GM19467 (cell line): Measurements from ENCODE around the gene PTPRN2.

Experiments used
- ATAC-seq: cut with Tn5 transposase; IDR thresholded peaks from one replicate; pipeline ENCODE4 v1.9.1; 2021; ENCODE audit warnings: mild to moderate bottlenecking, moderate library complexity; ENCODE audit not compliant: unreplicated experiment

The PTPRN2 gene

DNA sequence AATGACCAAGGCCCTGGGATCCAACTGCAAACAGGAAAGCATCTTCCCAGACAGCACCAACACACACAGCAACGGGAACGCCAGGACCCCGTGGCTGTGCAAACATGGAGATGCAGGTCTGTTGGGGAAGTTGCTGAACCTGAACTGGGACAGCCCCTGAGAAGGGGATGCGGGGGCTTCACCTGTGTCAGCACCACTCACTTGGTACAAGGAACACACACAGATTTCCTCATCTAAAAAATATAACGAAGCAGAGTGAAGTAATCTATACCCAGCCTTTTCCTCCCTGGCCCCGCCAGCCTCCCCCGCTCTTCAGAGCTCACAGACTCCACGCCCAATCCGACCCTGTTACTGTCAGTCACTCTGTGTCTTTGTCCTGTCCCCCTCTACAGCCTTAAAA lies 93.0 kb downstream of the PTPRN2 start:
- no peak for ATAC-seq

DNA sequence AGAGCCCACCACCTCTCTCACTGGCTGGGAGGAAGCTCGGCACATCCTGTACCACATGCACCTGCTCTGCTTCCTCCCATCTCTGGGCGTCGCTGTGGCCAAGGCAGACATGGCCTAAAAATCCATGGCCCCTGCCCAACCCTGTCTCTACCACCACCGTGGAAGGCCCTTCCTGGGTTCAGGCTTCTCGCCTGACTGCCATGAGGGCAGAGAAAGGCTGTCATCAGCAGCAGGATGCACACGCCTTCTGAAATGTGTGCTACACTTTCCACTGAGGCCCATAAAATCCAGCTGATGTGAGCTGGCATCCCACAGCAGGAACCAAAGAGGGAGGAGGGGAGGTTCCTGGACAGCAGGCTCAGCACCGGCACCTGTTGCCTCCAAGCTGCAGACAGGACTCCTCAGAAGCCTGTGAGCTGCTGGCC lies 93.4 kb downstream of the PTPRN2 start:
- no peak for ATAC-seq

DNA sequence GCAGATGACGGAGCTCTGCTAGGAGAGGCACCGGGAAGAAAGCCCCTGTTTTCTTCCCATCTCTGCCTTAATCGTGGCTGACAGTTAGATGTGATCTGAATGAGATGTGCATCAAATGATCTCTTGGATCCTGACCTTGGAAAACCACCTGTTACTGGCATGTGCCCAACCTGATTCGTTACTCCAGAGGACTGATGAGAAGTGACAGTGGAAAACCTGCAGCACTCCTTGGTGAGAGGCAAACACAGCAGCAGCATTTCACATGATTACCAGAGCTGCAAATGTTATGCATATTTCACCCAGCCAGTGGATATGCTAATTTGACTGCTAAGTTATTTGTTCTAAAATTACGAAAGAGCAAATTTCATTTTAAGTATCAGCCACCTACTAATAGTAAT lies 95.3 kb downstream of the PTPRN2 start:
- ATAC-seq = no peak

DNA sequence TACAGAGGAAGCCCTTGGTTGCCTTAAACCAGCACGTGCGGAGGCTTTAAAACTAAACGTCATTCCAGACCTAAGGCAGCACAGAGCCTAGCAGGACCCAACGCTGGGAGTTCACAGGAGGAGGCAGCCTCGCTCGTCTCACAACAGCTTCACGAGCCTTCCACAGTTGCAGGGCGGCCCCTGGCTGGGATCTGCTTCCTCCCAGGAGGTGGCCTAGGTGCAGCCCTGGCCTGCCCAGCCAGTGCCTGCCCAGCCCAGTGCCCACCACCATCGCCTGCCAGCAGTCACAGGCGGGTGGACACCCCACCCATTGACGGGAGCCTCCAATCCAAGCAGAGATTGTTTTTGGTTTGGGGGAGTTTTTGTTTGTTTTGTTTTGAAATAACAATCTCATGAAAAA lies 96.5 kb downstream of the PTPRN2 start:
- ATAC-seq = no peak

DNA sequence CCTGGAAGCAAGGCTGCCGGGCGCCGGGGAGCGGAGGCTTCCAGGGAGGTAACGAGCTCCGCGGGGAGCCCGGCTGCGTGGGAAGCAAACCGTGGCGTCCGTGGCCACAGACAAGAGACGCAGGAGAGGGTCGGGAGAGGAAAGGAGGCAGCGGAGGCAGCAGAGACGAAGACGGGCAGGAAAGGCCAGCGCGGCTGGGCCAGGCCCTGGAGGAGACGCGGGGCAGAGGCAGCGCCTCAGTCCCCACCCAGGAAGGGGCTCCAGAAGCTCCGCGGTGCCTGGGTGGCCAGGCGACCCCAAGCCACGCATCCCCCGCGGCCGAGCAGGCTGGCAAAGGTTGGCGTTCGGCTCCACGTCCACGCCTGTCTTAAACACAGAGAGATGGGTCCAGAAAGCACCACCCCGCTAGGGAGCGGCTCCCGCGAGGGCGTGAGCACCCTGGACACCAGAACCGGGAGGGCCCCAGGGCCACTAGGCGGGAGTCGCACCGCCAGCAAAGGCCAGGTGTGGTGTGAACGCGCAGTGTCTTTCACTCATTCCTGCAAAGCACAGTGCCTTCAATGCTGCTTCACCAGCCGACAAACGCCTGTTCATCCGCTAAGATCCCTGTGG lies 97.3 kb downstream of the PTPRN2 start:
- ATAC-seq = no peak

DNA sequence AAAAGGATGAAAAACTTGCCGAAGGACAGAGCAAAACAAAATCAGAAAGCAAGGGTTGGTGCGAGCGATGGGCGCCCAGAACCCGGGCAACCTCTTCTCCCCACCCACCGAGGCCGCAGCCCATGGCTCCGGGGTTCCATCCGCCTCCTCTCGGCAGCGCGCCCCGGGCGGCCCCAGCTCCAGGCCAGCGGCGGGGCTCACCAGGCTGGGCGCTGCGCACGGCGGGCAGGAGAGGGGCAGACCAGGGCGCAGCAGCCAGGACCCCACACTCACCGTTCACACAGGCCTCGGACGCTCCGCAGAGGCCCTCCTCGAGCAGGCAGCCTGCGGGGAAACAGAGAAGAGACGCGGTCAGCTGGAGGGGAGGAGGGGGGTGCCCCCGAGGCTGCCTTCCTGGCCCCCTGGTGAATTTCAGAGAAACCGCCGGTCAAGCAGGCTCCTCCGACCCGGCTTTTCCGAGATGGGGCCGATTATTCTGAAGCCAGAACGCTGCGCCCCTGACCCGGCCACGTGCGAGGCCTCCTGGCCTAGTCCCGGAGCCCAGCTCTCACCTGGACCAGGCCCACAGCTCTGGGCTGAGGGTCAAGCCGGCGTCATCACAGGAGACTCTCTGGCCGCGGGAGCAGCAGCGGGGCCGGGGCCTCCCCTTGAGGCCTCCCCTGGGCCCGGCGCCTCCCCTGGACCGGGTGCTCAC lies 98.0 kb downstream of the PTPRN2 start:
- ATAC-seq = no peak

DNA sequence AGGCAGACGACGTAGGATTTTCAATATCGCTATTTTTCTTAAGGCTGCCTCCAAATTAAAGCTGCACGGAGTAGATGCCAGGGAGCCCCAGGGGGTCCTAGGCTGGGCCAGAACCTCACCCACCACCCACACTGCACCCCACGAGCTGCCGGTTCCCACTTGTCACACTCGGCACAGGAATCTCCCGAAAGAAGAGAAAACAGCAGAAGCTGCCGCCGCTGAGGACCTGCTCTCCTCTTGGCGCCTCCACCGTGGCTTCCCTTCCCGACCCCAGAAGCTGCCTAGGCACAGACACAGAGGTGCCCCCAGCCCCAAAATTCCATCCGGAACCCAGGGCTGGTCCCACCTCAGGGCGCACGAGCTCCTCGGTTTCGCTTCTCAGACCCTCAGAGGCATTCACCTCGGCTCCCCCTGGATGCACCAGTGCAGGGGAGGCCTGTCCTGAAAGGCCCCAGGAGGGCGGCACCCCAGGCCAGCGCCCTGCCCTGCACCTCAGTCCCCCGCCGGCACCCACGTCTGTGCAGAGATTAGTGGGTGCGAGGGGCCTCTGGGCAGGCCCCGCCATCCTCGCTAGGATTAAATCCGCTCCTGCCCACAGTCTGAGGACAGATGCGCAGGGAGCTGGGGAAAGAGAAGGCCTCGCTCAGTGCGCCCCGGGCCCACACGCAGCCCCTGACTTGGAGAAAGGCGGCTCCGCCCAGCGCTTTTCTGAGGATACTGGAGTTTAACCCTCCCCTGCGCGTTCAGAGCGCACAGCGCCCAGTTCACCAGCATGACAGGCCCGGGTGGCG lies 99.2 kb downstream of the PTPRN2 start:
- ATAC-seq = no peak

DNA sequence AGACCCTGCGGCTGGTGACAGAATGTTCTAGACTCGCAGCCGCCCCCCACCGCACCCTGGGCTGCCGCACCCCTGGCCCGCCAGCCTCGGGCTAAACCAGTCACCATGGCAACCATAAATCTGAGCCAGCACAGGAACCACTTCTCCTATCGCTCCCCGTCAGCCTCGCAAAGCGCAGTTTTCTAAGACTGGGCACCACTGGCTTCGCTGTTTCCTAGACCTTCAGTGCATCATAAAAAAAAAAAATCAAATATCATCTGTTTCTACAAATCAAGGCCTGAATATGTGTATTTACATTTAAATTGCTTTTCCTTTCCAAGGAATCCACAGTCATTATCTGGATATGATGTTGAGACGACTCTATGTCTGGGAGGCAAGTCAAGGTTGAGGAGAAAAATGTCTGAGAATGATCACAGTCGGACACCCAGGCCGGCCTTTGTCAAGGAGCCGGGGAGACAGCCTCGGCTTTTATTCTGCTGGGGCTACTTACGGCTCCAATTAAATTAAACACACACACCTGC lies 99.9 kb downstream of the PTPRN2 start:
- ATAC-seq = no peak

DNA sequence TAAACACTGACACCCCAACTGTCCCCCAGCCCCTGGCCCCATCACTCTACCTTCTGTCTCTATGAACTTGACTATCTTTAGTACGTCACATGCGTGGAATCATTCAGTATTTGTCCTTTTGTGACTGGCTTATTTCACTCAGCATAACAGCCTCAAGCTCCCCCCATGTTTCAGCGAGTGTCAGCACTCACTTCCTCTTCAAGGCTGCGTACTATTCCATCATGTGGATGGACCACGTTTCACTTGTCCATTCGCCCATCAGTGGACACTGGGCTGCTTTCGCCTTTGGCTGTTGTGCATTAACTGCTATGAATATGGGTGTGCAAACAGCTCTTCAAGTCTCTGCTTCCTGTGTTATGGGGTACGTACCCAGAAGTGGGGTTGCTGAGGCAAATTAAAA lies 100.7 kb downstream of the PTPRN2 start:
- no peak for ATAC-seq

DNA sequence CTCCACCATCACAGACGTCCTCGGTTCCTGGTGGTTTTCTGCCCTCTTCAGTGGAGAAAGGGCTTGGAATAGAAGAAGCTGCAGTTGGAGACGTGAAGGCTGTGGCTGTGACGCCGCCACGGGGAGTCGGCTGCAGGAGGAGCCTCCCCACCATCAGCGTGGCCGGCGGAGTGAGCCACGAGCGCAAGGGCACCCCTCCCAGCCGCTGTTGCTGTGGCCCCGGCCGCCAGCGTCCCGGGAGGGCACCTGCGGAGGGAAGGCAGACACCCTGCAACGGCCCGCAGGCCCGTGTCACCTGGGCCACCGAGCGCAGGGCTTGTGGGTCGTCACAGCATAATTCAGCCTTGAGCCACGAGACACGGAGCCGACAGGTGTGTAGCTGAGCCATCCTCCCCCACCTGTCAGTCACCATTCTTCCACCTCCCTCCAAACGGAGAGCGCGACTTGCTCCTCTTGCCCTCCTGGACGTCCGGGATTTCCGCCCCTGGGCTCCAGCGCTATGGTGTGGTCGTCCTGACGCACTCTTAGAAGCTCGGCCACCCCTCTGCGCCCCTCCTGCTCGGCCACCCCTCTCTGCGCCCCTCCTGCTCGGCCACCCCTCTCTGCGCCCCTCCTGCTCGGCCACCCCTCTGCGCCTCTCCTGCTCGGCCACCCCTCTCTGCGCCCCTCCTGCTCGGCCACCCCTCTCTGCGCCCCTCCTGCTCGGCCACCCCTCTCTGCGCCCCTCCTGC lies 102.7 kb downstream of the PTPRN2 start:
- no peak for ATAC-seq

DNA sequence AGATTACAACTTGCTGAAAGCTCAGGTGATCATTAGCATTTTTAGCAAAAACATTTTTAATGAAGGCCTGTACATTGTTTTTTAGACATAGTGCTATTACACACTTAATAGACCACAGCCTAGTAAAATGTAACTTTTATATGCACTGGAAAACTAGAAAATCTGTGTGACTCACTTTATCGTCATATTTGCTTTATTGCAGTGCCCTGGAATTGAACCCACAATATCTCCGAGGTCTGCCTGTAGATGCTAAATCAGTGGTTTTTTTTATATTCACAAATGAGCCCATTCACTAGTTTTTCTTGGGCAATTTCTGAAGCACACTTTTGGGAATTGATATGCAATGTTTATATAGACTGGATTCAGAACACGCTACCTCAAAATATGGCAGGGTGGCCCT lies 105.1 kb downstream of the PTPRN2 start:
- no peak for ATAC-seq

DNA sequence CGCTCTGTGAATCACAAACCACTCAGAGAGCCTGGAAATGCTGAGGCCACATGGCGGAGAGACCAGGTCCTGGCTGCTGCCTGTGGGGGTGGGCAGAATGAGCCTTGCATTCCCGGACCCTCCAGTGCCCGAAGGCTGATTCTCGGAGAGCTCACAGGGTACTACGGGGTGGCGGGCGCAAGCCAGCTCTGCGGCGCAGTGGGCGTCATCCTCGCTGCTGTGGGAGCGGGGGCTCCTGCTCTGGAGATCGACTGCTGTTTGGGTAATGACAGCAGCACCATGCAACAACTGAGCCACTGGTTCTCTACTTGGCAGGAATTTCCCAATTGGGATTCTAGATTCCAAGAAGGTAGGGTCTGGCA lies 108.0 kb downstream of the PTPRN2 start:
- ATAC-seq = no peak

DNA sequence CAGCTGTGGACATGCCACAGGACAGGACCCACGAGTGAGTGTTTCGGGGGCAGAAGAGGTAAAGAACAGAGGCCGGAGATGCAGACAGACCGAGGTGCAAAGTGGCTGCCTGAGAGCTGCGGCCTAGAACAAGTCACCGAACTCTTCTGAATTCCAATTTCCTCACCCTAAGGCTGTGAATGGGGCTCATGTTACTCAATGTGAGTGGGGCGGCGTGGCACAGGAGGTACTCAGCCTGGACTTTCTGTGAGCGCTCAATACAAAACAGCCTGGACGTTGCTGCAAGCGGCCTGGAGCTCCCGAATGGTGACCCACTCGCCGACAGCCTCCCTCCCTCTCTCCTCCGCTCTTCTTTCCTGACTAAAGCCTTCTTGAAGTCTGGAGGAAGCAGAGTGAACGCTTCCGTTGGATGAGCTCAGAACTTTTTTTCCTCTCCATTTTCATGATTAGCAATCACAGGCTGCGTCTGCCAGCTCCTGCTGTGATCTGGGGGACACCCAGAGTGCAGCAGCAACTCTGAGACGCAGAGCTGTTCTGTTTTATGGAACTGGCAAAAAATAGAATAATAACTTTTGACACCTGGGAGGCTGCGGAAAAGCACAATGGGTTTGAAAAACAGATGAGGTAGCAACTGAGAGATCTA lies 108.5 kb downstream of the PTPRN2 start:
- no peak for ATAC-seq

DNA sequence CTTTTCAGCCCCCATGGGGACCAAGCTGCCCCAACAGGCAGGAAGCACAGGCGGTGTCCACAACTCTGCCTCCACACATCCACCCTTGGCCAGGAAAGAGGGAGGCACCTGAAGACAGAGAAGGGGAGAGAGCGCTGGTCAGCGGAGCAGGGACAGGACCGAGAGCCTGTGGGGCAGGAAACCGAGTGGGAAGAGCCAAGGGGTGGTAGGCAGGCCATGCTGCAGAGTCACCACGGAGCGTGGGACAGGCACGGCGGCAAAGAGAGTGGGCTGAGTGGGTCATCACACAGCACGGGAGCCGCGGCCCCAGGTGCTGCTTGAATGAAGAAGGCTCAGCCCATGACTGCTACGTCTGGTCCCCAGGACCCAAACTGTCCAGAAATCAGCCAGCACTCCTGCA lies 109.8 kb downstream of the PTPRN2 start:
- no peak for ATAC-seq

DNA sequence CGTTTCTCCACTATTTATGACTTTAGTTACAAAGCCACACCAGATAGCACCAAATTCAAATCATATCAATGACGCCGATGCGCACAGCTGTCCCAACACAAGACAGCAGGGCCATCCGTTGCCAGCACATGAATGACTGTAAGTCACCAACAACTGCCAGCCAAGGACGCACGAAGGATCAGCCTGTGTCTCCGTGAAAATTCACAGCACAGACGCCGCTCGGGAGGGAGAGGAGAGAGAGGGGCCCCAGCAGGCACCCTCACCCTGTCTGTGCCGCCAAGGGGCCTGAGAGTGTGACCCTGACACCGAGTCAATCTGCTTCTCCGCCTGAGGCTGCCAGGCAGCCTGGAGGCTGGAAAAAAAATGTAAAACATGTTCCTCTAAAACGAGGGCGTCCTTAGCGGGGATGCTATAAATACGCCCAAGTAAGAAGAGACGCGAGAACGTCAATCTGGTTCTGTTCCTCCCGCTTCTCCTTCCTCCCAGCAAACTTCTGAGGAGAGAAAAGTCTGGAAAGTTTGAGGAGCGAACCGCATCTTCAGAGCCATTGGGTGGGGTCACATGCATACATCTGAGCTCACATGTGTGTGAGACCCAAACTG lies 111.2 kb downstream of the PTPRN2 start:
- ATAC-seq = no peak

DNA sequence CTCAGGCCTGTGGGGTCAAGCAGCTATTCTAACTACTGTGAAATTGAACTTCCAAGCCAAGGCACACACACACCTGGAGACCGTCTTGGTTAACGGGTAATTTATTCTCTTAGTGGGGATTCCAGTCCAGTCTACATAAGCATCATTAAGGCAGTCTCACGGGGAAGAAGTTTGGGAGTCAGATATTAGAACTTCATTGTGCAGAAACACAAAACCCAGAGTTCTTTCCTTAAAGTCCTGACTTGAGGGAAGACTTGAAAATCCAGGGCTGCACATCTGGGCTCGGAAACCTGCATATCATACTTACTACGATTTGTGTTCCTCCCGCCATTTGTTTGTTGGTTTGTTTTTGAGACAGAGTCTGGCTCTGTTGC lies 112.0 kb downstream of the PTPRN2 start:
- no peak for ATAC-seq

DNA sequence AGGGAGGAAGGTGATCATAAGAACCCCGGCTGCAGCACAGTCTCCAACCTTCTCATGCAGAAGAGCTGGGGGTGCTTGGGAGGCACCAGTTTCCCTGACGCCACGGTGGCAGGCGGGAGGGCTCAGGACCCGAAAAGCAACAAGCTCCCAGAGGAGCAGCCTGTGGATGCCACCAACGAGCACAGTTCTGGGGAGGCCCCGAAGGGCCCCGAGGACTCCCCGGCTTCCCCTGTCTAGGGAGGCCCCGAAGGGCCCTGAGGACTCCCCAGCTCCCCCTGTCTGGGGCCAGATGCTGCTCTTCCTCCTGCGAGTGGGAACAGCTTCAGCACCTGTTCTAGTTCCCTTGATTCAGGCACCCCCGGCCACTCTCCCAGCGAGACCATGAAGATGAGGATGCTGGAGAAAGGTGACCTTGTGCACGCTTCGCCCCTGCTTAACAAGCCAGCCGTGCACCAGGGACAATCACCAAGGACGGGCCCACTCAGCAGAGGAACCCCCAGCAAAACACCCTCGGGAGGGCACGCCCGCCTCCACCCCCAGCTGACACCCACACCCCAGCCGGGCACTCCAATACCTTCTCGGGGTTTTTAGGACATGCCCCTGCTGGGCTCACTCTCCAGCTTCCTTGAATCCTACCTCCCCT lies 112.5 kb downstream of the PTPRN2 start:
- no peak for ATAC-seq

DNA sequence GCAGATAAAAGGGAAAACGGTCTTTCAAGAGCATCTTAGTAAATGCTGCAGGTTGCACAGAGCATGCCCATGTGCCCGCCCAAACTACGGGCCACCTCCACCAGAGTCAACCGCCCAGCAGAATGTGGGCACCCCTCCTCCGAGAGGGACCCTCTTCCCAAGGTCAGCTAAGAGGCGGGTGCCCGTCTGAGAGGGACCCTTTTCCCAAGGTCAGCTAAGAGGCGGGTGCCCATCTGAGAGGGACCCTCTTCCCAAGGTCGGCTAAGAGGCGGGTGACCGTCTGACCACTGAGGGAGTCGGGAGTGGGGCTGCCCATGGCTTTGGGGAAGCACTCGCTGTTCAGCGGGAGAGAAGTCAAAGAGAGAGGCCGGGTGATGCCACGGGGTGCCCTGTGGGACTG lies 113.1 kb downstream of the PTPRN2 start:
- no peak for ATAC-seq

DNA sequence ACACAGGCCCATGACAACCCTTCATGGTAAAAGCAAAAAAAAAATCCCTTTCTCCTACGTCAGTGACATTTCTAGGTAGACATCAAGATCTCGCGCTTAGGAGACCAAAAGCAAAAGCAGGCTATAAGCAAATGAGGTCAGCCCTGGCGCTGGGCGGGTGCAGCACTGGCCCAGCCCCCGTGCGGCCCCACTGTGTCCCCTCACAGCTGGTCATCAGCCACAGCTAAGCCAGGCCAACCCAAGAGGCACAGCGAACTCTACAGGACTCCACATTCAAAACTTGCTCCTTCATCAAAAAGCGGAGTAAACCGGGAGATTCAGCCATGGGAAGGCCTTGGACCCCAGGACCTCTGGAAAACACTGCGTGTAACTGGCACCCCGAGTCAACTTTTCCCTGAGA lies 113.7 kb downstream of the PTPRN2 start:
- no peak for ATAC-seq

DNA sequence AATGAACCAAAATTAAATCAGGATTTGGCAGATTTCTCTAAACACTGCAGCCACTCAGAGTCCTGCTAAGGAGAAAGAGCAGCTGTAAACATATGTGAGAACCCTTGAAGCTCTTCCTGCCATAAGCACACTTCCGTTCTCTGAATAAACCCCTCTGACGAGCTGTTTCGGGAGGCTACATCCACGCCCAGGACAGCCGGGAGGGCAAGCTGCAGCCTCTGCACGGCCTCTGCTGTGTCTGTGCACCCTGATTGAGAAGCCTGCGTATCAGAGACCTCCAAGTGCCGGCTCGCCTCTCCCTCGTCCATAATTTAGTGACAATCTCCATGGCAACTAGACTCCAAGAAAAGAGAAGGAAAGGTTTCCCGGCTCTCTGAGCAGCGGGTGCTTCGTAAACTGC lies 114.4 kb downstream of the PTPRN2 start:
- ATAC-seq = peak; percentile 58
